ENCODE measurements around the gene ANAPC10.

Gene ANAPC10

GRCh38 chr4:144989306-144989705, 108.7 kb downstream of the ANAPC10 start:
- Histone ChIP-seq H3K36me3 (ENCODE audit: control insufficient read depth, low read length) (no peaks in the 10 kb centered on the region), H3K79me2 (ENCODE audit: control insufficient read depth, low read length) (no peaks in the 10 kb centered on the region), H4K20me1 (ENCODE audit: control insufficient read depth, insufficient read depth, low read depth, low read length) (no peaks in the 10 kb centered on the region), H3K9me2 (replicated peaks; ENCODE audit: control insufficient read depth, low read length) (no peaks in the 10 kb centered on the region), H3K9me3 (ENCODE audit: control insufficient read depth, insufficient read depth, low read length) (no peaks in the 10 kb centered on the region), H3K4me2 (ENCODE audit: low read length) (no peak overlapping the region), H3F3A (ENCODE audit: control insufficient read depth, insufficient read depth) (no peaks in the 10 kb centered on the region), H3K27ac (ENCODE audit: low read depth, low read length) (no peak overlapping the region), H3K27me3 (ENCODE audit: control insufficient read depth, low read length) (no peaks in the 10 kb centered on the region), H3K4me3 (ENCODE audit: low read length) (no peak overlapping the region), H3K4me1 (ENCODE audit: control insufficient read depth, low read length) (no peaks in the 10 kb centered on the region)
- TF ChIP-seq EZH2phosphoT487 (IDR thresholded peaks at IDR 0.05; ENCODE audit: borderline replicate concordance, low read length) (no peak), CTCF (IDR thresholded peaks at IDR 0.05; ENCODE audit: low read depth, low read length, poor library complexity, severe bottlenecking) (no peak)

- H3K9me2 ChIP-seq (replicated peaks; ENCODE audit: control insufficient read depth, low read length): no peaks in the 10 kb centered on the region
- H3K4me1 ChIP-seq (ENCODE audit: control insufficient read depth, low read length): no peaks in the 10 kb centered on the region
- no peak for TF ChIP-seq CTCF (IDR thresholded peaks at IDR 0.05; ENCODE audit: low read depth, low read length, poor library complexity, severe bottlenecking)
- no peak for TF ChIP-seq EZH2phosphoT487 (IDR thresholded peaks at IDR 0.05; ENCODE audit: borderline replicate concordance, low read length)
Observed at GRCh38 chr4:144985531-144985930, 112.5 kb downstream of the ANAPC10 start.

GRCh38 chr4:144985014-144985413, 113.0 kb downstream of the ANAPC10 start:
- no peak overlapping the region for H3K4me3 ChIP-seq (ENCODE audit: low read length)
- H3K4me1 ChIP-seq (ENCODE audit: control insufficient read depth, low read length): no peaks in the 10 kb centered on the region
- TF ChIP-seq CTCF (IDR thresholded peaks at IDR 0.05; ENCODE audit: low read depth, low read length, poor library complexity, severe bottlenecking) (no peak), EZH2phosphoT487 (IDR thresholded peaks at IDR 0.05; ENCODE audit: borderline replicate concordance, low read length) (no peak)
- no peak overlapping the region for H3K4me2 ChIP-seq (ENCODE audit: low read length)
- H3K9me2 ChIP-seq (replicated peaks; ENCODE audit: control insufficient read depth, low read length): no peaks in the 10 kb centered on the region
- H4K20me1 ChIP-seq (ENCODE audit: control insufficient read depth, insufficient read depth, low read depth, low read length): no peaks in the 10 kb centered on the region
- H3K27ac ChIP-seq (ENCODE audit: low read depth, low read length): no peak overlapping the region
- no peaks in the 10 kb centered on the region for H3F3A ChIP-seq (ENCODE audit: control insufficient read depth, insufficient read depth)
- H3K36me3 ChIP-seq (ENCODE audit: control insufficient read depth, low read length): no peaks in the 10 kb centered on the region
- H3K9me3 ChIP-seq (ENCODE audit: control insufficient read depth, insufficient read depth, low read length): no peaks in the 10 kb centered on the region
- no peaks in the 10 kb centered on the region for H3K79me2 ChIP-seq (ENCODE audit: control insufficient read depth, low read length)
- no peaks in the 10 kb centered on the region for H3K27me3 ChIP-seq (ENCODE audit: control insufficient read depth, low read length)

More at GRCh38 chr4:144985531-144985930, 112.5 kb downstream of the ANAPC10 start:
- H3K4me3 ChIP-seq (ENCODE audit: low read length): no peak overlapping the region
- H3K27me3 ChIP-seq (ENCODE audit: control insufficient read depth, low read length): no peaks in the 10 kb centered on the region
- H3K27ac ChIP-seq (ENCODE audit: low read depth, low read length): no peak overlapping the region
- H3K4me2 ChIP-seq (ENCODE audit: low read length): no peak overlapping the region
- H4K20me1 ChIP-seq (ENCODE audit: control insufficient read depth, insufficient read depth, low read depth, low read length): no peaks in the 10 kb centered on the region
- no peaks in the 10 kb centered on the region for H3K79me2 ChIP-seq (ENCODE audit: control insufficient read depth, low read length)
- H3K36me3 ChIP-seq (ENCODE audit: control insufficient read depth, low read length): no peaks in the 10 kb centered on the region
- no peaks in the 10 kb centered on the region for H3F3A ChIP-seq (ENCODE audit: control insufficient read depth, insufficient read depth)
- no peaks in the 10 kb centered on the region for H3K9me3 ChIP-seq (ENCODE audit: control insufficient read depth, insufficient read depth, low read length)

- no peak for TF ChIP-seq CTCF (IDR thresholded peaks at IDR 0.05; ENCODE audit: low read depth, low read length, poor library complexity, severe bottlenecking)
- TF ChIP-seq EZH2phosphoT487 (IDR thresholded peaks at IDR 0.05; ENCODE audit: borderline replicate concordance, low read length): no peak
- Histone ChIP-seq H3K9me3 (ENCODE audit: control insufficient read depth, insufficient read depth, low read length) (no peaks in the 10 kb centered on the region), H4K20me1 (ENCODE audit: control insufficient read depth, insufficient read depth, low read depth, low read length) (no peaks in the 10 kb centered on the region), H3K27me3 (ENCODE audit: control insufficient read depth, low read length) (no peaks in the 10 kb centered on the region), H3F3A (ENCODE audit: control insufficient read depth, insufficient read depth) (no peaks in the 10 kb centered on the region), H3K79me2 (ENCODE audit: control insufficient read depth, low read length) (no peaks in the 10 kb centered on the region), H3K9me2 (replicated peaks; ENCODE audit: control insufficient read depth, low read length) (no peaks in the 10 kb centered on the region), H3K36me3 (ENCODE audit: control insufficient read depth, low read length) (no peaks in the 10 kb centered on the region), H3K4me2 (ENCODE audit: low read length) (no peak overlapping the region), H3K4me1 (ENCODE audit: control insufficient read depth, low read length) (no peaks in the 10 kb centered on the region), H3K4me3 (ENCODE audit: low read length) (no peak overlapping the region), H3K27ac (ENCODE audit: low read depth, low read length) (no peak overlapping the region)
Observed at GRCh38 chr4:144984241-144984640, 113.8 kb downstream of the ANAPC10 start.

Data from DOHH2 (cell line).